Measurements from ENCODE around the gene MYH15. TPM values are rescaled to one million over a fixed set of nuclear protein-coding genes. Genes with fewer than 3 reads are reported as not detected.

Gene MYH15
- total RNA-seq, 1 experiment from 2014 or later = 1.2 TPM

GRCh38 chr3:108487439-108487838 lies 23.0 kb downstream of the MYH15 start:
- ChIA-PET CTCF (interaction anchor here (0.6 to 1.0 kb wide), 2 partner anchors 9 to 65 kb away, joined by 4 to 6 read pairs; no protein-coding TSS in a partner anchor), POLR2A (no interaction called here)
- peaks cover 3% of the 10 kb centered on the region; the same call in 1 of the 2 replicates for H3K4me1 ChIP-seq (ENCODE audit: control insufficient read depth, insufficient read depth, low read length)
- TF ChIP-seq POLR2AphosphoS5 (IDR thresholded peaks at IDR 0.05; ENCODE audit: low read depth, low read length) = no peak
- TF ChIP-seq, protein P1, sequence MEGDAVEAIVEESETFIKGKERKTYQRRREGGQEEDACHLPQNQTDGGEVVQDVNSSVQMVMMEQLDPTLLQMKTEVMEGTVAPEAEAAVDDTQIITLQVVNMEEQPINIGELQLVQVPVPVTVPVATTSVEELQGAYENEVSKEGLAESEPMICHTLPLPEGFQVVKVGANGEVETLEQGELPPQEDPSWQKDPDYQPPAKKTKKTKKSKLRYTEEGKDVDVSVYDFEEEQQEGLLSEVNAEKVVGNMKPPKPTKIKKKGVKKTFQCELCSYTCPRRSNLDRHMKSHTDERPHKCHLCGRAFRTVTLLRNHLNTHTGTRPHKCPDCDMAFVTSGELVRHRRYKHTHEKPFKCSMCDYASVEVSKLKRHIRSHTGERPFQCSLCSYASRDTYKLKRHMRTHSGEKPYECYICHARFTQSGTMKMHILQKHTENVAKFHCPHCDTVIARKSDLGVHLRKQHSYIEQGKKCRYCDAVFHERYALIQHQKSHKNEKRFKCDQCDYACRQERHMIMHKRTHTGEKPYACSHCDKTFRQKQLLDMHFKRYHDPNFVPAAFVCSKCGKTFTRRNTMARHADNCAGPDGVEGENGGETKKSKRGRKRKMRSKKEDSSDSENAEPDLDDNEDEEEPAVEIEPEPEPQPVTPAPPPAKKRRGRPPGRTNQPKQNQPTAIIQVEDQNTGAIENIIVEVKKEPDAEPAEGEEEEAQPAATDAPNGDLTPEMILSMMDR (IDR thresholded peaks at IDR 0.05) = no peak
- TF ChIP-seq SIN3A (IDR thresholded peaks at IDR 0.05; ENCODE audit: borderline replicate concordance, insufficient read depth, low read depth, low read length) = no peak
- TF ChIP-seq REST (IDR thresholded peaks at IDR 0.05; ENCODE audit: insufficient read depth in 1 of 2, low read depth in 2 of 2, low read length in 1 of 2) = no peak
- TF ChIP-seq TCF7L2 (IDR thresholded peaks at IDR 0.05; ENCODE audit: low read depth, low read length) = no peak
- no peaks in the 10 kb centered on the region for H3K36me3 ChIP-seq (ENCODE audit: control insufficient read depth, insufficient read depth, low read length)
- no TSS peak for BruUV-seq (replicated peaks)
- no peaks in the 10 kb centered on the region for H3K27me3 ChIP-seq (ENCODE audit: control insufficient read depth, insufficient read depth, low read length)
- no peak overlapping the region for H3K27ac ChIP-seq (ENCODE audit: low read length)
- no peak overlapping the region for H3K4me3 ChIP-seq (ENCODE audit: low read depth in 2 of 2, low read length in 2 of 2)
- in situ Hi-C loops (cut with HindIII; ENCODE audit: low pct_unique_long_range_greater_than_20kb, low sequenced_read_pairs) (no loop called here), intact Hi-C loops (cut with micrococcal nuclease; ENCODE audit: unreplicated experiment) (no loop called here)
- DNase-seq (ENCODE audit: low read depth, low spot score) = no peak
- H3K9me3 ChIP-seq (ENCODE audit: control insufficient read depth, insufficient read depth, low read depth, low read length) = no peaks in the 10 kb centered on the region
- ATAC-seq = no peak

DNA sequence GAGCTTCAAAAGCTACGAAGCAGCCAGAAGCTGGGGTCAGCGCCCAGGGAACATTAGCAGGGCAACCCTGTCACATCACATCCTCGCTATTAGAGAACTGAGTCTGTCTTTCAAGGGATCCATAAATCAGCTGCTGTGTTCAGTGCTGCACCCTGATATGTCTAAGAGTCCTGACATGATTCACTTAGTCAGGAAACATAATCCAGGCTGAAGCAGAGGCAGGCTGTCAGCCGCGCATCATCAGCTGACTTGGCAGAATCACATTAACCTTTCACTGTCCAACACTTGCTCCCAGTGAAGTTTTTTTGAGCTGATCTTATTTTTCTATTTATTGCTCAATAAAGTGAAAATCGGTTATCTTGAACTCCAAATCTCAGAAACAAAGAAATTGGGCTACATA lies 23.5 kb downstream of the MYH15 start:
- BruUV-seq (replicated peaks) = no TSS peak
- Histone ChIP-seq H3K36me3 (ENCODE audit: control insufficient read depth, insufficient read depth, low read length) (no peaks in the 10 kb centered on the region), H3K9me3 (ENCODE audit: control insufficient read depth, insufficient read depth, low read depth, low read length) (no peaks in the 10 kb centered on the region), H3K4me1 (ENCODE audit: control insufficient read depth, insufficient read depth, low read length) (peaks cover 3% of the 10 kb centered on the region; the same call in 1 of the 2 replicates), H3K27me3 (ENCODE audit: control insufficient read depth, insufficient read depth, low read length) (no peaks in the 10 kb centered on the region), H3K4me3 (ENCODE audit: low read depth in 2 of 2, low read length in 2 of 2) (peak overlapping the region in 1 of 2 experiments; percentile 7; a peak in 1 of 4 replicates), H3K27ac (ENCODE audit: low read length) (no peak overlapping the region)
- in situ Hi-C loops (cut with HindIII; ENCODE audit: low pct_unique_long_range_greater_than_20kb, low sequenced_read_pairs) (no loop called here), intact Hi-C loops (cut with micrococcal nuclease; ENCODE audit: unreplicated experiment) (no loop called here)
- DNase-seq (ENCODE audit: low read depth, low spot score) (no peak), ATAC-seq (peak; percentile 57; the same call in 1 of the 2 replicates)
- TF ChIP-seq, protein P1 (IDR thresholded peaks at IDR 0.05) = no peak
- TF ChIP-seq TCF7L2 (IDR thresholded peaks at IDR 0.05; ENCODE audit: low read depth, low read length) = no peak
- no peak for TF ChIP-seq REST (IDR thresholded peaks at IDR 0.05; ENCODE audit: insufficient read depth in 1 of 2, low read depth in 2 of 2, low read length in 1 of 2)
- TF ChIP-seq POLR2AphosphoS5 (IDR thresholded peaks at IDR 0.05; ENCODE audit: low read depth, low read length) = no peak
- TF ChIP-seq SIN3A (IDR thresholded peaks at IDR 0.05; ENCODE audit: borderline replicate concordance, insufficient read depth, low read depth, low read length) = no peak
- POLR2A ChIA-PET = no interaction called here
- CTCF ChIA-PET = interaction anchor here (0.6 to 1.3 kb wide), 3 partner anchors 8 to 66 kb away, joined by 3 to 6 read pairs (median 4); no protein-coding TSS in a partner anchor
